Activated CD8-positive, alpha-beta memory T cell treated with anti-CD3 and anti-CD28 coated beads, Interleukin-2, amount 50 U/mL, for 1 hour (primary cell): Measurements from ENCODE around the gene VAV3.
"Not testable (repeated sequence)": the region's sequence is repeated elsewhere in the genome, so short reads cannot be mapped to it uniquely, and the experiment has no call there.

Source experiments
- DNase-seq: peaks from one replicate; pipeline ENCODE4 v3.0.0-alpha.2; 2020; ENCODE audit errors: extremely low read depth

The VAV3 gene

DNA sequence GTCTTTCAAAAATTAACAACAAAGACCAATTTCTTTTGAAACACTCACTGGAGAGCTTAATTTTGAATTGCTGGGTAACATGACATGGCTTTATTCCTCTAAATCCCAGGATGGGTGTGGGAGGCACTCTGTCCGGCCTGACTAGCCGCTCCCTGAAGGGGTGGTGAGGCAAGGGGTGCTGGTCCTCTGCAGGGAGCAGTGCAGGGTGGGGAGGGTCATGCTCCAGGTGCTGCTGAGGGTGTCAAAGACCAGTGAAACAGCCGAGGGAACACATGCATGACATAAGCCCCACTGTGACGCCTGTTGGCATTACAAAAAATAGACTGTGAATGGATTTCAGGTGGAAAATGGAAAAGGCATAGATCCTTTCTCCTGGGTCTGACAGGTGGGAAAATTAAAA, 223.7 kb downstream of the VAV3 start:
- DNase-seq = no peak

- no peak for DNase-seq
These were observed 224.4 kb downstream of the VAV3 start for GRCh38 chr1:107740579-107740978.

DNA sequence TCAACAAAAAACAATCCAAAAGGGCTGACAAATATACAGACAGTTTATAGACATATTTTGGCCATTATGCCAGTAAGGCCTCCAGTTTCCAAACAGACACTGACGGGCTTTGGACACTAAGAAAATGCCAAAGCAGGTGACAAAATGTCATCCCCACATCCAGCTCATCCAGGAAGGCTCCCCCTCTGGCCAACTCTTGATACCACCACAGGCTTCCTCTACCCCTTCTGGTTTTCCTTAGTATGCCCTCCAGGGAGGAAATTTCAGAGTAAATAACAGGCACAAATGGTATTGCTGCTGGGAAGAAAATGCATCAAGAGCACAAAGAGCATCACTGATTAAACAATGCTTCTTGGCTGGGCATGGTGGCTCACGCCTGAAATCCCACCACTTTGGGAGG, 225.3 kb downstream of the VAV3 start:
- DNase-seq = no peak

- no peak for DNase-seq
These were observed 225.8 kb downstream of the VAV3 start for GRCh38 chr1:107739201-107739600.

DNA sequence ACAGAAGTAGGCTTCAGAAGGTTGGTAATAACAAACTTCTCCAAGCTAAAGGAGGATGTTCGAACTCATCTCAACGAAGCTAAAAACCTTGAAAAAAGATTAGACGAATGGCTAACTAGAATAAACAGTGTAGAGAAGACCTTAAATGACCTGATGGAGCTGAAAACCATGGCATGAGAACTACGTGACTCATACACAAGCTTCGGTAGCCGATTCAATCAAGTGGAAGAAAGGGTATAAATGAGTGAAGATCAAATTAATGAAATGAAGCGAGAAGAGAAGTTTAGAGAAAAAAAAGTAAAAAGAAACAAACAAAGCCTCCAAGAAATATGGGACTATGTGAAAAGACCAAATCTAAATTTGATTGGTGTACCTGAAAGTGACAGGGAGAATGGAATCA, 231.6 kb downstream of the VAV3 start:
- not testable (repeated sequence) for DNase-seq

DNA sequence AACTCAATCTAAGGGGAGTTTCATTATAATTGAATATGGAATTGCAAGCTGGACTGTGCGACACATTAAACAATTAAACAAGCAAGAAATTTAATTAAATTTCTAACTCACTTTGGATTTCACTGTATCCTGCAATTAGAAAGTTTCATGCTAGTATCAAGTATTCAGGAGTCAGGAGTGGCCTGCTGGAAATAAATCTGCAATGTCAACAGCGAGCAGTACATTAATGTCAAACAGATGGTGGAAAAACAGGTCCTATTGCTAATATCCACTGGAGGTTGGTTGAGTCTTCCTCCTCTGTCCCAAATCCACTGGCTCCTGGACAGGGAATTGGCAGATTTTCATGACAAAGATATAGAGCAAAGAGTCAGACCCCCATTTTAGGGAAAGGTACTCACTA, 237.1 kb downstream of the VAV3 start:
- DNase-seq = no peak

GRCh38 chr1:107726860-107727259, 238.1 kb downstream of the VAV3 start:
- no peak for DNase-seq

DNA sequence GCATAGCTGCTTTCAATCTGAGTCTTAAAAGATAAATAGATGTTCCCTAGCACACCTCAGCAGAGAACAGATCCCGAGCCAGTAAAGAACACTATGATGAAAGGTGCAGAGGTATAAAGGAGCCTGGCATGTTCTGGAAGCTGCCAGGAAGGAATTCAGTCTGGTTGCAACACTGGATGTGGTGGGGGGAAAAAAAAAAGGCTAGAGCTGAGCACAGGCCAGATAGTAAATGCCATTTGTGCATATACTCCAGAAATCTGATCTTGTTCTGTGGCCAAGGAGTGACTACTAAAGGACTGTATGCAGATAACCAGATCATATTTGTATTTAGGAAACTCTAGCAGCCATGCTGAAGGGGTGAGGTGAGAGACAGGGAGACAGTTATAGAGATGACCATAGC, 240.3 kb downstream of the VAV3 start:
- DNase-seq = no peak

DNA sequence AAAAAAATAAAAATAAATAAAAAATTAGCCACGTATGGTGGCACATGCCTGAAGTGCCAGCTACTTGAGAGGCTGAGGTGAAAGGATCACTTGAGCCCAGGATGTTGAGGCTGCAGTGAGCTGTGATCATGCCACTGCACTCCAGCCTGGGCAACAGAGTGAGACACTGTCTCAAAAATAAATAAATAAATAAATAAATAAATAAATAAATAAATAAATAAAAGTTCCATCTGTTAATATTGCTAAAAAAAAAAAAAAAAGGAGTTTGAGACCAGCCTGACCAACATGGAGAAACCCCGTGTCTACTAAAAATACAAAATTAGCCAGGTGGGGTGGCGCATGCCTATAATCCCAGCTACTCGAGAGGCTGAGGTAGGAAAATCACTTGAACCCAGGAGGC, 244.8 kb downstream of the VAV3 start:
- not testable (repeated sequence) for DNase-seq

DNA sequence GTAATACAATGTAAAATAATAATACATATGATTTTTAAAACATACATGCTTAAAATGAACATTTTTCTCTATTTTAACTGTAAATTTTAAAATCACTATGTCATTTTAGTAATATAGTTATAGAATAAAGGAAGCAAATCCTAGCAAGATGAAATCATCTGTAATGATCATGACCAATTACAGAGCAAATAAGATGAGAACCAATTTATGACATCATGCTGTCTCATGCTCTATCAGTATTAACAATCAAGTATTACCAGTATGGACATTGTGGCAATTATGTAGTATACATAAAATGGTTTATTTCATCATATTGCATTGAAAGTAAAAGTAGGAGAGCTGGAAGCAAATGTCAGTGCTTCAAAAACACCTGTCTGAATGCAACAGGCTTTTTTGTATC, 255.0 kb downstream of the VAV3 start:
- DNase-seq = no peak

- DNase-seq = no peak
These were observed 257.9 kb downstream of the VAV3 start for GRCh38 chr1:107707111-107707510.

- DNase-seq = no peak
These were observed 258.8 kb downstream of the VAV3 start for GRCh38 chr1:107706182-107706581.

DNA sequence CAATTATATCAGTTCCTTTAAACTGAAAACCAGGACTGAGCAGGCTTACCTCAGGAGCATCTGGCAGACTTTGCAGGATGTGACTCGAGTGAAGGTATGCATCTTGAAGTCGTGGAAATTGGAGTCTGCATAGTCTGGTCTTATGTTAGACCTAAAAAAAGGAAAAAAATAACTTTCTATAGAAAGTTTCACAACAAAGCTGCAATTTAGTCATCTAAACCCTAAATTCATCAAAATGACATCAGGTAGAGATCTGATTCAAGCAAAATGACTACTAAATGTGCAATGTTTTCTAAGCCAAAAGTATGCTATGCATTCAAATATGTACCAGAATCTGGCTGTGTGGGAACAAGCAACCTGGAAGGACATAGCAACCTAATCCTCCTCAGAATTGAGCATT, 260.1 kb downstream of the VAV3 start:
- no peak for DNase-seq

GRCh38 chr1:107702946-107703571, 261.9 kb downstream of the VAV3 start:
- no peak for DNase-seq

GRCh38 chr1:107700651-107701050, 264.3 kb downstream of the VAV3 start:
- not testable (repeated sequence) for DNase-seq

DNA sequence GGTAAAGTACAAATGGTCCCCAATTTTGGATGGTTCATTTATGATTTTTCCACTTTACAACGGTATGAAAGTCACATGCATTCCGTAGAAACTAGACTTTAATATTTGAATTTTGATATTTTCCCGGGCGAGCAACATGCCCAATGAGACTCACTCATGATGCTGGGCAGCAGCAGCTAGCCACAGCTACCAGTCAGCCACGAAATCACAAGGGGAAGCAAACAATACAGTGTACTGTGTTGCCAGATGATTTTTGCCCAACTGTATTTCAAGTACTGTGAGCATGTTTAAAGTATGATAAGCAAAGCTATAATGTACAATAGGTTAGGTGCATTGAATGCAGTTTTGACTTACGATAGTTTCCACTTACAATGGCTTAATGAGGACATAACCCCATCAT, 266.8 kb downstream of the VAV3 start:
- DNase-seq = no peak

DNA sequence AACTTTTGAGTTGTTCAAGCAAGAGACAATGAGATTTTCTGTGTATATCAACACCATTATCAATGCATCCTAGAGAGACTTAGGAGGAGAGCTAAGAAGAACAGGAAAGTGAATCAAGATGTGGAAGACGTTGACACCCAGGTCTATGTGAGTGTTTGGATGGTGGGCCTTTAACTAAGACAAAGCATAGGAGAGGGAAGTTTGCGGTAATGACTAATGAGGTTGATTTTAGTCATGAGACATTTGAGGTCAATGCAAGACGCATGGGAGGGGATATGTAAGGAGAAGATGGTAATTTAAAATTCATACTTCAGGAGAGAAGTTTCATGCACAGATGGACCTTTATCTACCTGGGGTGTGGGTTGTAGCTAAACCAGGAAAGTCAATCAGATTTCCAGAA, 269.6 kb downstream of the VAV3 start:
- DNase-seq = no peak

DNA sequence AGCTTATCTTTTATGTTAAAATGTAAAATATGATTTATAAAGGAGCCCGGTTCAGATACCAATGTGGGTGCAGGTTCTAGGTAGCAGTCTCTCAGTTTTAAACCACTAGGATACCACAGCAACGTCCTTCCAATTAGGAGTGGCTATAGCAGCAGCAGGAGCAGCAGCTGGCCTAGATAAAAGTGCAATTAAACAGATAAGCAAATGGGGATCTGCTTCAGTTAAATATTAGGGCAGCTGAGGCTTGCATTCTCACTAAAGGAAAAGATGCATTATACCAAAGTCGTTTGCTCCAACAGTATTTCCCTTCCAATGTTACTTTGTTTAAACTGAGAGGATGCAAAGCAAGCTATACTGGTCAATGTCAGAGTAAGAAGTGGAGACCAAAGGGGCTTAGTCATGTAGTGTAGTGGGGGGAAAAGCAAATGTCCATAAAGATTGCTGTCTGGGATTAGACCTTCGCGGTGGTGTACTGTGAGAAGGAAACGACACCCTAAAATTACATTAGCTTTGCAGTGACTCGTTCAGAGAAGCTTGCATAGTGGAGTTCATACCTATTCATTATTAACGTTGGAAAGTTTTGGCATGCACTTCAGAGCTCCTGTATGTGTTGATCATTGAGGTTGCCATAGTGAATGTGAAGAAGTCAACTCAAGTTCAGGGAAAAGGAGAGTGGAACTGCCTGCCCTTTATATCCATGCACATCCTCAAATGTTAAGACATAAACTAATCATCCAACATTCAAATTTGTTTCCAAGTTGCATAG, 272.2 kb downstream of the VAV3 start:
- DNase-seq = no peak

DNA sequence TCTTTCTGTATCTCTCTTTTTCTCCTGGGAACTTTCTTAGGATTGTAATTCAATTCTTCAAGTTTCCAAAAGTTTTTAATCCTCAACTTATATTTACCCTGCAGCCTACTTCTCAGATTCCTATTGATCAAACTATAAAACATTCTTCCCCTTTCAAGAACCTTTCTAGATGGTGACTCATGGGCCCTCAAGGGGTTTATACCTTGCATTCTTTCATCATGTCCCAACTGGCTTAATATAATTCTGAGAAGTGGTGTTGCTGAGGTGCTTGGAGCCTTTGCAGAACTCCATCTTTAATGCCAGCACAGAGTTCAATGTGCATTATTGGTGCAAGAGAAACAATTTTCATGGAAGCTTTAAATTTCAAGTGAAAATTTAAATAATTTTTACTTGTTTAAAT, 273.4 kb downstream of the VAV3 start:
- no peak for DNase-seq

GRCh38 chr1:107690491-107690890, 274.5 kb downstream of the VAV3 start:
- no peak for DNase-seq

GRCh38 chr1:107689733-107690132, 275.2 kb downstream of the VAV3 start:
- DNase-seq = no peak

- DNase-seq = no peak
These were observed 275.8 kb downstream of the VAV3 start for GRCh38 chr1:107689159-107689558.

- DNase-seq = no peak
These were observed 276.9 kb downstream of the VAV3 start for GRCh38 chr1:107687849-107688753.
